Activated naive CD8-positive, alpha-beta T cell treated with anti-CD3 and anti-CD28 coated beads, Interleukin-2, amount 50 U/mL, for 16 hours (primary cell): ENCODE data around the gene PAX8.

Source experiments
- DNase-seq: peaks from one replicate; pipeline ENCODE4 v3.0.0-alpha.2; 2020; ENCODE audit warnings: low read depth, low spot score

Gene PAX8

DNA sequence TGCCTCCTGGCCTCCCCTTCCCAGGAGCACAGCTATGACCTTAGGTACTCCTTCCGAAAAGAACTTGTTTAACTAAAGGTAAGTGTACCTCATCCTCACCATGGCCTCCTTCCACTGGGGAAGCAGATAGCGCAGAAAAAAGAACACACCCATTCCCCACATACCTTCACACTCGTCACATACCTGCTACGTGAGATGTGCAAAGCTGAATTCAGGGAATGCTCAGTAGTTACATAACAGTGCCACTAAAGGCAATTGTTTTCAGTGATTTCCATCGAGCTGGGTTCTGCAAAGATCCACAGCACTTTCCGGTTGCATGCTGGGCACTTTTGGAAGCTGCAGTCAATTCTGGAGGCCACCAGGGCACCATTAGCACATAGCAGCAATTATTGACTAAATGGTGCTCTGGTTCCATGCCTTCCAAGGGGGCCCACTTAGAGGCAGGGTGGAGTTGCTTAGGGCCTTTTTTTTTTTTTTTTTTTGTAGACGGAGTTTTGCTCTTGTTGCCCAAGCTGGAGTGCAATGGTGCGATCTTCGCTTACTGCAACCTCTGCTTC is 41.0 kb downstream of the PAX8 start:
- DNase-seq = no peak

DNA sequence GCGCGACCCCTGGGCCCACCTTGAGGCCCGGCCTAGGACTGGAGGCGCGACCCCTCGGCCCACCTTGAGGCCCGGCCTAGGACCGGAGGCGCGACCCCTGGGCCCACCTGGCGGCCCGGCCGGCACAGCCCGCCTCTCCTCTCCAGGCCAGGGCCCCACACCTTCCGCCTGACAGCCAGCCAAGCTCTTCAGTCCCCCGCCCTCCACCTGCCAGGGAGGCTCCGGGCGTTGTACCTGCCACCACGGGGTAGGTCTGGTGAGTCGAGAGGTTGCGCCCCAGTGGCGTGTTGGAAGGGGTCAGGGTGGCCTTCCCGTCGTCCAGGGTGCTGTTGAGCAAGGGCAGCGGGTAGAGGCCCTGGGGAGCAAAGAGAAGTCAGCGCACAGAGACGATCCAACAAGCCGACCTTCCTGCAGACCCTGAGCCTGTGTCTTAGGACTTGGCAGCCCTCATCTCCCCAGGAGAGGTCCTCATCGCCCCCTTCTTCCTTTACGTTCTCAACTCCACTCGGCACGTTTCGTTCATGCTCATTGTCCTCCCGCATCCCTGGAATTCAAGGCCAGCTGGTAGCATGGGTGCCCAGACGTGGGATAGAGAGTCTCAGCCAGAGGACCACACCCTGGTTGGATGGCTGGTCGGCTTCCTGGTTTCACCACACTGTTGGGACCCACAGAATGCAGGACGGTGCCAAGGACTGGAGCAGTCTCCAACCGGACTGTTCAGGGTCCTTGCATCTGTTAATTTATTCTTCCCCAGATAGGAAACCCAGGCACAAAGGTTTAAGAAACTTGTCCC is 42.2 kb downstream of the PAX8 start:
- DNase-seq = no peak

DNA sequence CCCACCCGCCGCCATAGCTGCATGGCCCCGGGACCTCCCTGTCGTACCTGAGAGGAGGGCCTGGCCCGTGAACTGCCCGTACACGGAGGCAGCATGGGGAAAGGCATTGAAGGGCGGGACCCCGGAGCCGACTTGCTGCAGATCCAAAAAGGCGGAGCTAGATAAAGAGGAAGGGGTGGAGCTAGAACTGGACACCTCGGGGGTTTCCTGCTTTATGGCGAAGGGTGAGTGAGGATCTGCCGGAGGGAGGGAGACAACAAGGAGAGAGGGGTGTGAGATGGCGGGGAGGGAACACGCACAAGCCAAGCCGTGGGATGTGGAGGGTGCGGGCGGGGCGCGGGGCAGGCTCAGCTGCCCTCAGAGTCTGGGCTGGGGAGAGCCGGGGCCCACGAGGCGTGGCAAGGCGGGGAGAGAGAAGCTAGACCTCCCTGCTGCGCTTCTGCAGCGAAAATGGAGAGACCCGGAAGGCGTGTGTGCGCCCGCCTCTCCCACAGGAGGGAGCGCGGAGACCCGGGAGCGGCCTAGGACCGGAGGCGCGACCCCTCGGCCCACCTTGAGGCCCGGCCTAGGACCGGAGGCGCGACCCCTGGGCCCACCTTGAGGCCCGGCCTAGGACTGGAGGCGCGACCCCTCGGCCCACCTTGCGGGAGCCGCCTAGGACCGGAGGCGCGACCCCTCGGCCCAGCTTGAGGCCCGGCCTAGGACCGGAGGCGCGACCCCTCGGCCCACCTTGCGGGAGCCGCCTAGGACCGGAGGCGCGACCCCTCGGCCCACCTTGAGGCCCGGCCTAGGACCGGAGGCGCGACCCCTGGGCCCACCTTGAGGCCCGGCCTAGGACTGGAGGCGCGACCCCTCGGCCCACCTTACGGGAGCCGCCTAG is 43.1 kb downstream of the PAX8 start:
- peak; percentile 37 for DNase-seq

DNA sequence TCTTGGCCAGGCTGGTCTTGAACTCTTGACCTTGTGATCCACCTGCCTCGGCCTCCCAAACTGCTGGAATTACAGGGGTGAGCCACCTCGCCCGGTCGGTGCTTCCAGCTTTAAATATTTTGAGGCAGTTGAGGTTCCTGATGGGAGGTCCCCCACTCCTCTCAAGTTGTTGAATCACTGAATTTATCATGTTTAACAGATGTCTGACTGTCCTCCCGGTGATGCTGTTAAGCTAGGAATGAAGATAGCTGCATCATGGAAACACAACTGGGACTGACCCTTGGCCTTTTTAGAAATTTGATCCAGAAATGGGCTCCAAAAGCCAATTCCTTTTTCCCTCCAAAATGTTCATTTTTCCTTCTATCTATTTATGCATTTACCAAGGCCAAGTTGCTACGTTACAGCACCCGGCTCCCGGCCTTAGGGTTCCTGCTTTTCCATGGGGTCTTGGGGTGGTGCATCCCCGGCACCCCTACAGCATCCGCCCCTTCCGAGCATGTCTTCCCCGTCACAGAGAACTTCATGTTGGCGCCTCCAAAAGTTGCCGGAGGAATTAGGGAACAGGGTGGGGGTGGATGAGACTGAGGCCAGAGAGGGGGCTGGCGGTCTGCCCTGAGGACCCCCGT is 43.9 kb downstream of the PAX8 start:
- DNase-seq = no peak

- DNase-seq = no peak
Measured at GRCh38 chr2:113233593-113234550, 44.8 kb downstream of the PAX8 start.

DNA sequence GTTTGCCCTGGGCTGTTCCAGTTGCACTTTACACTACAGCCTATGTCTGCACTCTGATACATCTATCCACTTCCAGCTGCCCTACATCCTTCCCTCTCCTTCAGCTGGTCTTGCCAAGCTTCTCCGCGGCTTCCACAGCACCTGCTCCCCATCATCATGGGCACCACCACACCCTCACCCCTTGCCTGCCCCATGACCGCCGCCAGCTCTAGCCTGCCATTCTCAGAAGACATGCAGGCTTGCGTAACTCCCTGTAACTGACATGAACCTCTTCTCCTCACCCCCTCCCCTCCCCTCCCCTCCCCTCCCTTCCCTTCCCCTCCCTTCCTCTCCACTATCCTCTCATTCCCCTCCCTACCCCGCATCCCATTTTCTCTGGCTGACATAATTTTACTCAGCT is 46.0 kb downstream of the PAX8 start:
- DNase-seq = no peak

DNA sequence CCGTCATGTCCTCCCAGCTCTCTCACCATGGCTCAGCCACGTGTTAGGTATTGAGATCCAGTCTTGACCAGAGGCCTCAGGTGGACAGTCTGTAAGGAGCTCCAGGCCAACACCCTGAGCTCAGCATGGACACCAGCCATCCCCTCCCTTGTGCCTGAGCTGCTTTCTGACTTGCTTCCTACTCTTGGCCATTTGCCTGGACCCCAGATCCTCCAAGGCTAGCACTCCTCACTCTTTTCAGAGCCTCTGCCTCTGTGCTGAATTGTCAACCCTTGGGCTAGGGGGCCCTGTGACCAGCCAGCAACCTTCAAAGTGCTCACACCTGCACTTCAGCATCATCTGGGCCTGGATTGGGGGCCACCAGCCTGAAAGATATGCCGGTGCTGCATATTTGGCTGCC is 46.6 kb downstream of the PAX8 start:
- no peak for DNase-seq

DNA sequence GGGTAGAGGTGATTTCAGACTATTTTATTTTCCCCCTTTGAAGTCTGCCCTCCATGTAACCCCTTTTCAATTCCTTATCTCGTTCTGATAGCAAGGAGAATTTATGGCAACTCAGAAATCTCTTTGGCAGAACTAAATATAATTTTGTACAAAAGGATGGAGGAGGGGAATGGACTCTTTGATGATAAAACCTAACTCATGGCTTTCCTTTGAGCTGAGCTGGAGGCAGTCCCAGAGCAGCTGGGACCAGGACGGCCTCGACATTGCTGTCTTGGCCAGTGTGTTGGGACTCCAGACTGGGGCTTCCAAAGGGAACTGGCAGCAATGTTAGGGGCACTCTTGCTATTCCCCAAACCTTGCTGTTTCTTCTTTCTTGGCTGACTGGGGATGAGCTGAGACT is 47.7 kb downstream of the PAX8 start:
- DNase-seq = no peak

DNA sequence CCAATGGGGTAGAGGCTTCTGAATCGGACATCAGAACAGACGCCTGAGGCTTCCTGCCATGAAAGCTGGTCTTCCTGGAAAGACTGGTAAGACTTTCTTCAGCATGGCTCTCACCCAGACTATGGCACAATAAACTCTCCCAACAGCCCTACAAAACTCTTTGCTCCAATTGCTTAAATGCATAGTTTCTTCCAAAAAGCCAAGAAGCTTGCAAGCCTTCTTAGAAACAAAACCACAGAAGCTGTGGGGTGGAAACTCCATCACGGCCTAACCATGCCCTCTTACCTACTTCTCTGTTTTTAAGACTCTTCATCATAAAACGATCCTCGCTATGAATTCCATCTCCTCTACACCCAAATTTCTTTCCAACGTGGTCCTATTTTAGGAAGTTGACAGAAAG is 48.2 kb downstream of the PAX8 start:
- no peak for DNase-seq

GRCh38 chr2:113229795-113230194 is 48.9 kb downstream of the PAX8 start:
- no peak for DNase-seq

DNA sequence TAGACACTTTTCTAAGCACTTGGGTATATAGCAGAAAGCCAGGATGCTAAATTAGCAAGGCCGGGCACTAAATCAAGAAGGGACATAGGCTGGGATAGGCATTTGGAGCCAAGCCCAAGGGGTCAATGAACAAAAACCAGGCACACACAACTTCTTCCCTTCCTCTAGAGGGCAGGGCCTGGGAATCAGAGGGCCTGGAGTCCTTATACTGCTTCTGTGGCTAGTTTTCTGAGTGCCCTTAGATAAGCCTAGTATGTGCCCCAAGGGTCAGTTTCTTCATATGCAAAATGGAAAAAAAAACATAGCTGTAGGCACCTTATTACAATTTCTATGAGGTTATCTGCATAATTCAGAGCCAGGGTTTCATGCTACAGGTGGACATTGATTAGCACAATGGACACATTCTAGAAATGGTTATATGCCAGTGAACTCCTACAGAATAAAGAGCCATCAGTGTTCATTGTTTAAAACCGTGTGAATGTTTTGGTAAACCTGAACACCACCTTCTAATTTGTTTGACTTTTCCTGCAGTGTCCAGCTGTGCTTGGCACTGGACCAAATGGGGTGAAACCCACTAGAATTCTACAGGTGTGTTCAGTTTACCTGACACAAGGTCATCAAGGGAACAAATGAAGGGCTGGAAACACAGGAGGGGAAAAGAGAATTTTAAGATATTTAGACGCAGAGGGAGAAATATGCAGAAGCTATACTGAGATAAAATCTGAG is 49.6 kb downstream of the PAX8 start:
- DNase-seq = no peak

- DNase-seq = no peak
Measured at GRCh38 chr2:113228351-113228750, 50.4 kb downstream of the PAX8 start.

GRCh38 chr2:113227698-113228097 is 51.0 kb downstream of the PAX8 start:
- DNase-seq = no peak

DNA sequence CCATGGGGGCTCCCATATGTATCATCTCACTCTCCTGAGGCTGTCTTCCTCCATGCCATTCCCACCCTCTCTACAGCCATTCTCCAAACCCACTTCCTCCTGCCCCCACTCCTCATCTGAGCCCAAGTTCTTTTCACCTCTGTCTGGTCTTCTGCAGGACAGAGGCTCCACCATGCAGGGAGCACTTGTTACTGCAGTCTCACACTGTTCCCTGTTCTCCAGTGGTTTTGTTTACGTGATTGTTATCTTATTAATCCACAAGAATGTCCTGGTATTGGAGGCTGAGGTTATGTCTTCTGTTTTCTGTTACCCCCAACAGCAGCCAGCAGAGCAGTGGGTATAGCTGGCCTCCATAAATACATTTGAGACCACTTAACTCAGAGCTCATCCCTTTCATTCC is 51.4 kb downstream of the PAX8 start:
- DNase-seq = no peak

DNA sequence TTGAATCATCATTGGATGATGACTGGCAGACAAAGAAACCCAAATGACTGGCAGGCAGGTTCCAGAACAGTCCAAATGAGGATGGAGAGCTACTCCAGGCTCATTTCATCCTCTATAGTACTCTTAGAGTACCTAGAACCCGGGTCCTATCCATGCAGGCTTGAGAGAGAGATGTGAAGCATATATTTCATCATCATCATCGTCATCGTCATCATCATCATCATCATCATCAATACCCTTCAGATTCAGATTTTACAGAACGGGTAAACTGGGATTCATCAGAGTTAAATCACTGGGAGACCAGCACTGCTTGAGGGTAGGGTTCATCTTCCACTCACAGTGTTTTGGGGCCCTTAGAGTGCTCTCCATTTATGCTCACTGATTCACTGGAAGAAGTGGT is 52.3 kb downstream of the PAX8 start:
- DNase-seq = no peak

DNA sequence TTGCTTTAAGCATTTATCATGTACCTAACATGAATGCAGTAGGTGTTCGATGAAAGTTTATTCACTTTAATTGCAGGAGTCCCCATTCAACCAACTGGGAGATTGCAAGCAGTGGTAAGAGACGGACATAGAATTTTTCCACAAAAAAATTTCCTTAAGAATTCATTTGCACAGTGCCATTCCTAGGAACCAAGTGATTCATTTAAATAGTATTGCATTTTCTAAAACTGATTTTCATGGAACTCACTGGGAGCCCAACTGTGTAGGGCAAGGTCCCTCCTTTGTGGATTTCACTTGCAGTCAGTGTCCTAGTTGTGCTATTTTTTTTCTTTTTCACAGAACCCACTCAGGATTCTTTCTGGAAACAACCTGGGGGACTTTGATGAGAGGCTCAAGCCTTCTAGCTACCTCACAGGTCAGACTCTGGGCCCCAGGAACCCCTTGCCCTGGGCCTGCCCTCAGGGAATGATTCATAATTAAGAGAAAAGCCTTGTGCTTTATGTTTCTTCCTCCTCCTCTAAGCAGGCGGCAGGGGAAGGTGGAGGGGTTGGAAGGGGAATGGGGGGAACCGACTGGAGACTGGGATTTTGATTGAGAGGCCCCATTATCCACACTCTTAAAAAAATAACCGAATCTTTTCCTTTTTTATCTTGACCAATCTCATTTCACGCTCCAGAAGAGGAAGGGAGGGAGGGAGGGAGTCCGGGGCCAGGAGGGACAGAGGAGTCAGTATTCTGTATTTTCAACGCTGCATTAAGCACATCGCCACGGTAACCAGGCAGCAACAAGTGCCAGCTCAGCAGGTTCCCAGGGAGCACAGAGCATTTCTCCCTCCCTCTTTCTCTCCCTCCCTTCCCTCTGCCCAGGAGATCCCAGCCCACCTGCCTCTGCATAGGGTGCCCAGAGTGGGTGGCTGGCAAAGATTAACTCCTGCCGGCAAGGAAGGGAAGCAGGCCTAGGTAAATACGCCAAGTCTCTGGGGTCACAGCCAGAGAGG is 53.2 kb downstream of the PAX8 start:
- DNase-seq = no peak

DNA sequence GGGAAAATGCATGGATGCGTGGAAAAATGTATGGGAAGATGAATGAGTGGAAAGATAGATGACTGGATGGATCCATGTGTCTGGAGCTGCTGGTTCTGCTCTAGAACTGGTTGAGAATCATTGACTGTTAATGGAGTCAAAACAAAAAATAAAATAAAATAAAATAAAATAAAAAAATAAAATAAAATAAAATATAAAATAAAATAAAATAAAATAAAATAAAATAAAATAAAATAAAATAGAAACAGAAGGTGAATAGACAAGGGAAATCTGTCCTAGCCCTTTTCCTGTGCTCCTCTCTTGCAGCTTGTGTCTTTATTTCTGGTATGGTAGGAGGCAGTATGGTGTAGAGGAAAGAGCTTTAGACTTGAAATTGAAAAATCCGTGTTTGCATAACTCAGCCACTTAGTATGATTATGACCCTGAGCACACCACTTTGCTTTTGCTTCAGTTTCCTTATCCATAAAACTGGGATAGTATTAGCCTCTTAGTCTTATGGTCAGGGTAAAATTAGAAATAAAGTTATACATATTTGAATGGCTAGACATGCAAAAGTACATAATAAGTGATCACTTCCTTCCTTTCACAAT is 54.0 kb downstream of the PAX8 start:
- no peak for DNase-seq

- no peak for DNase-seq
Measured at GRCh38 chr2:113223813-113224212, 54.9 kb downstream of the PAX8 start.

DNA sequence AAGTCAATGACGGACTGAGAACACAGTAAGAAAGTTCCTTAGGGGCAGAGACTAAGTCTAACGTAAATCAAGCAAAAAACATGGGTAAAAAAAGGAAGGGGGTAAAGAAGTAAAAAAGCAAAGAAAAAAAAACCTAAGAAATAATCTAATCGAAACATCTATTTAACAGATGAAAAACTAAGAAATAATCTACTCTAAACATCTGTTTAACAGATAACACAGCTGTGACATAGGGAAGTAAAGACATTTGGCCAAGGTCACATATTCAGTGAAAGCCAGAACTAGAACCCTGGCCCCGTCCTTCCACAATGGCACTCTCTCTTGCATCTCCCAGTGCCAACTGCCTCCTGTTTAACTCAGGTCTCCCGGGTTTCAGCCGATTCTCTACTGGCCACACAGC is 56.9 kb downstream of the PAX8 start:
- DNase-seq = no peak
